ENCODE results near the gene SAMMSON.

The SAMMSON gene

DNA sequence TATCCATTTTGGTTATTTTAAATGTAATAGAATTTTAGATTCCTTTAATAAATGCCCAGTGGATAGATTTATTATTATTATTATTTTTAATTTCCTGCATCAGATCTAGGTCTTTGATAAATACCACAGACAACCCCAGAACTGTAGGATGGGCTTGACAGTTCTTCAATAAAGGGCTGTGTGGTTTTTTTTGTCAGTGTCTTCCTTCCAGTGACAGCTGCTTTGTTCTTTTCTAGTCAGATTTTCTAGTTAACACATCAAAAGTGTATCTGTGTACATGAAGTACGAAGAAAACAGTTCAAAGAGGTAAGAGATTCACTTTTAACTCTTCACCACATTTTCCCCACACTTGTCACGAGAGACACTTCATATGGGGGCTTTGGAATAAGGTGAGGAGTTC is 120.3 kb downstream of the SAMMSON start (continued):
- TF ChIP-seq SP2 (tag by site-specific recombination; IDR thresholded peaks at IDR 0.05) (no peak), SCRT2 (tag by site-specific recombination; IDR thresholded peaks at IDR 0.05) (no peak), ZNF426 (tag by site-specific recombination; IDR thresholded peaks at IDR 0.05) (no peak), ZFP3 (tag by site-specific recombination; IDR thresholded peaks at IDR 0.05; ENCODE audit: low read depth) (no peak), ZNF416 (tag by site-specific recombination; IDR thresholded peaks at IDR 0.05) (no peak), ZNF248 (tag by site-specific recombination; IDR thresholded peaks at IDR 0.05) (no peak), ZNF302 (tag by site-specific recombination; IDR thresholded peaks at IDR 0.05; ENCODE audit: low read depth) (no peak)
- TF ChIP-seq, protein P1, sequence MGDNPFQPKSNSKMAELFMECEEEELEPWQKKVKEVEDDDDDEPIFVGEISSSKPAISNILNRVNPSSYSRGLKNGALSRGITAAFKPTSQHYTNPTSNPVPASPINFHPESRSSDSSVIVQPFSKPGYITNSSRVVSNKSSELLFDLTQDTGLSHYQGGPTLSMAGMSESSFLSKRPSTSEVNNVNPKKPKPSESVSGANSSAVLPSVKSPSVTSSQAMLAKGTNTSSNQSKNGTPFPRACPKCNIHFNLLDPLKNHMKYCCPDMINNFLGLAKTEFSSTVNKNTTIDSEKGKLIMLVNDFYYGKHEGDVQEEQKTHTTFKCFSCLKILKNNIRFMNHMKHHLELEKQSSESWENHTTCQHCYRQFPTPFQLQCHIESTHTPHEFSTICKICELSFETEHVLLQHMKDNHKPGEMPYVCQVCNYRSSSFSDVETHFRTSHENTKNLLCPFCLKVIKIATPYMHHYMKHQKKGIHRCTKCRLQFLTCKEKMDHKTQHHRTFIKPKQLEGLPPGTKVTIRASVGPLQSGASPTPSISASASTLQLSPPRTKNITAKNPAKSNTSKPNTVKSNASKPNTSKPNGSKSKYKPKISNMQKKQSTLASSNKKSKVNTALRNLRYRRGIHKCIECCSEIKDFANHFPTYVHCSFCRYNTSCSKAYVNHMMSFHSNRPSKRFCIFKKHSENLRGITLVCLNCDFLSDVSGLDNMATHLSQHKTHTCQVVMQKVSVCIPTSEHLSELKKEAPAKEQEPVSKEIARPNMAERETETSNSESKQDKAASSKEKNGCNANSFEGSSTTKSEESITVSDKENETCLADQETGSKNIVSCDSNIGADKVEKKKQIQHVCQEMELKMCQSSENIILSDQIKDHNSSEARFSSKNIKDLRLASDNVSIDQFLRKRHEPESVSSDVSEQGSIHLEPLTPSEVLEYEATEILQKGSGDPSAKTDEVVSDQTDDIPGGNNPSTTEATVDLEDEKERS (tag by site-specific recombination; IDR thresholded peaks at IDR 0.05), result no peak
- TF ChIP-seq, protein P2, sequence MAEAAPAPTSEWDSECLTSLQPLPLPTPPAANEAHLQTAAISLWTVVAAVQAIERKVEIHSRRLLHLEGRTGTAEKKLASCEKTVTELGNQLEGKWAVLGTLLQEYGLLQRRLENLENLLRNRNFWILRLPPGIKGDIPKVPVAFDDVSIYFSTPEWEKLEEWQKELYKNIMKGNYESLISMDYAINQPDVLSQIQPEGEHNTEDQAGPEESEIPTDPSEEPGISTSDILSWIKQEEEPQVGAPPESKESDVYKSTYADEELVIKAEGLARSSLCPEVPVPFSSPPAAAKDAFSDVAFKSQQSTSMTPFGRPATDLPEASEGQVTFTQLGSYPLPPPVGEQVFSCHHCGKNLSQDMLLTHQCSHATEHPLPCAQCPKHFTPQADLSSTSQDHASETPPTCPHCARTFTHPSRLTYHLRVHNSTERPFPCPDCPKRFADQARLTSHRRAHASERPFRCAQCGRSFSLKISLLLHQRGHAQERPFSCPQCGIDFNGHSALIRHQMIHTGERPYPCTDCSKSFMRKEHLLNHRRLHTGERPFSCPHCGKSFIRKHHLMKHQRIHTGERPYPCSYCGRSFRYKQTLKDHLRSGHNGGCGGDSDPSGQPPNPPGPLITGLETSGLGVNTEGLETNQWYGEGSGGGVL (tag by site-specific recombination; IDR thresholded peaks at IDR 0.05), result no peak
- TF ChIP-seq, protein P3, sequence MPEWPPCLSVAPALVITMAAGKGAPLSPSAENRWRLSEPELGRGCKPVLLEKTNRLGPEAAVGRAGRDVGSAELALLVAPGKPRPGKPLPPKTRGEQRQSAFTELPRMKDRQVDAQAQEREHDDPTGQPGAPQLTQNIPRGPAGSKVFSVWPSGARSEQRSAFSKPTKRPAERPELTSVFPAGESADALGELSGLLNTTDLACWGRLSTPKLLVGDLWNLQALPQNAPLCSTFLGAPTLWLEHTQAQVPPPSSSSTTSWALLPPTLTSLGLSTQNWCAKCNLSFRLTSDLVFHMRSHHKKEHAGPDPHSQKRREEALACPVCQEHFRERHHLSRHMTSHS (tag by site-specific recombination; IDR thresholded peaks at IDR 0.05), result no peak
